CD4-positive, alpha-beta memory T cell (primary cell): ENCODE measurements around the gene PPP6R2. TPM values are rescaled to one million over a fixed set of nuclear protein-coding genes. Genes with fewer than 3 reads are reported as not detected.
"Not testable (repeated sequence)": the region's sequence is repeated elsewhere in the genome, so short reads cannot be mapped to it uniquely, and the experiment has no call there.

Experiments
- CTCF ChIA-PET: fragments of 350-600 bp; sonication (Branson Sonifier 250); formaldehyde crosslinking; loops from one replicate; lab custom pipeline; 2021; ENCODE audit warnings: inconsistent platforms; ENCODE audit not compliant: partially characterized antibody; lab: Charles Lee
- POLR2A ChIA-PET: fragments of 350-600 bp; sonication (Branson Sonifier 250); formaldehyde crosslinking; loops from one replicate; lab custom pipeline; 2021; ENCODE audit not compliant: partially characterized antibody; lab: Charles Lee
- DNase-seq, 5 donors: peaks; one replicate each; pipeline versions ENCODE4 v3.0.0 to v3.0.0-alpha.2; 2020 to 2022; ENCODE audit warnings: mixed read lengths in 1 of 5
- H3K27ac ChIP-seq: one replicate; pipeline ENCODE4 v1.7.0; 2013; ENCODE audit warnings: low read depth, low read length
- H3K27me3 ChIP-seq: 2 replicates; pipeline ENCODE4 v1.7.0; 2013; ENCODE audit warnings: mild to moderate bottlenecking, low read length, moderate library complexity; ENCODE audit not compliant: insufficient read depth
- H3K36me3 ChIP-seq: 2 replicates; pipeline ENCODE4 v1.7.0; 2013; ENCODE audit warnings: mild to moderate bottlenecking, low read length, moderate library complexity; ENCODE audit not compliant: insufficient read depth
- H3K4me1 ChIP-seq: 2 replicates; pipeline ENCODE4 v1.7.0; 2013; ENCODE audit warnings: mild to moderate bottlenecking, low read length, moderate library complexity; ENCODE audit not compliant: insufficient read depth
- H3K4me3 ChIP-seq, 2 donors: one replicate each; pipeline ENCODE4 v1.7.0; 2013; ENCODE audit warnings: low read length in 2 of 2, mild to moderate bottlenecking in 1 of 2
- H3K9me3 ChIP-seq, 2 donors: one replicate each; pipeline ENCODE4 v1.7.0; 2013; ENCODE audit warnings: low read length in 2 of 2, control low read depth in 1 of 2; ENCODE audit not compliant: control insufficient read depth in 1 of 2
- H3K27ac Mint-ChIP-seq, 7 donors: one replicate each; pipeline ENCODE4 v1.8.0; 2020 to 2021; ENCODE audit warnings: mixed read lengths in 7 of 7, mild to moderate bottlenecking in 6 of 7, inconsistent platforms in 3 of 7, moderate library complexity in 3 of 7
- H3K27me3 Mint-ChIP-seq, 2 donors: one replicate each; pipeline ENCODE4 v1.8.0; 2020 to 2021; ENCODE audit warnings: mixed read lengths in 2 of 2
- H3K36me3 Mint-ChIP-seq, 2 donors: one replicate each; pipeline ENCODE4 v1.8.0; 2020 to 2021; ENCODE audit warnings: mixed read lengths in 2 of 2, inconsistent platforms in 1 of 2, mild to moderate bottlenecking in 1 of 2
- H3K4me1 Mint-ChIP-seq, 4 donors: one replicate each; pipeline ENCODE4 v1.8.0; 2020 to 2021; ENCODE audit warnings: mixed read lengths in 4 of 4, mild to moderate bottlenecking in 1 of 4
- H3K4me3 Mint-ChIP-seq, 8 donors: one replicate each; pipeline ENCODE4 v1.8.0; 2020 to 2021; ENCODE audit warnings: mixed read lengths in 8 of 8, mild to moderate bottlenecking in 7 of 8, moderate library complexity in 6 of 8, inconsistent platforms in 3 of 8
- H3K9me3 Mint-ChIP-seq, 8 donors: one replicate each; pipeline ENCODE4 v1.8.0; 2020 to 2021; ENCODE audit warnings: mixed read lengths in 8 of 8, mild to moderate bottlenecking in 5 of 8, inconsistent platforms in 3 of 8, moderate library complexity in 1 of 8
- intact Hi-C: fragments of 100-400 bp; cut with micrococcal nuclease; formaldehyde crosslinking; loops from one replicate; pipeline ENCODE4 v1.15.1; 2023
- polyA plus RNA-seq, 2 donors: library from polyadenylated mRNA; unstranded; fragments of 300-500 nt; fragmentation: Illumina TruSeq; gene quantifications; one replicate each; pipeline ENCODE4 v1.2.3, GENCODE V29; 2021
- total RNA-seq, 2 experiments: library from RNA; stranded (reverse); gene quantifications; one replicate each; pipeline ENCODE4 v1.2.3, GENCODE V29; 2021

The PPP6R2 gene
- total and polyA plus RNA-seq, 4 experiments from 2014 or later: 13.3 to 91.2 (median 53.9) TPM

DNA sequence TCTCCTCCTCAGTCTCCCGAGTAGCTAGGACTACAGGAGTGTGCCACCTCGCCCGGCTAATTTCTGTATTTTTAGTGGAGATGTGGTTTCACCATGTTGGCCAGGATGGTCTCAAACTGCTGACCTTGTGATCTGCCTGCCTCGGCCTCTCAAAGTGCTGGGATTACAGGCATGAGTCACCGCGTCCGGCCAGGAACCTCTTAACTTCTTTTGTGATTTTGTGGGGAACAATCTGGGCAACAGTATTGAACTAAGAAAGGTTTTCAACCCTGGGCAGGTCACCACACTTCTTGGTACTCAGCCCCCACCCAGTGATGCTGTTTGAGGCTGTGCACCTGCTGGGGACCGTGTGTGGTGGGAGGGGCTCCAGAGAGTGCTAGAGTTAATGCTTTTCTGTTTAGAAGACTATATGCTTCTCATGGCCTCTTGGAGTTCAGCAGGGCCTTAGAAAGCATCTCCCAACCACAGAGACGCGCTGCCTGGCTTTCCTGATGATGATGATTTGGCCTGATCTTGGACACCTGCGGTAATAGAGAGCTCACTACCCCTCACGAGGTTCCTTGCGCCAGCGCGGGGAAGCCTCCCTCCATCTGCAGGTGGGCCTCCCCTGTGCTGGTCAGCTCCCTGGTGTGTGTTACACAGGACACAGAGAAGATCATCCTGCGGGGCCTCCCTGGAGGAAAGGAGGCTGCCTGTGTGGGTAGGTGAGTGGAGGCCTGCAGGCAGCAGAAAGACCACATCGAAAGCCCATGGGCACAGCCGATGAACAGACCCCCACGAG lies 17.5 kb upstream of the PPP6R2 start:
- H3K27ac Mint-ChIP-seq: peak overlapping the region in 5 of 7 donors; percentile 22 to 72 (median 55)
- H3K27me3 Mint-ChIP-seq: no peaks in the 10 kb centered on the region
- DNase-seq: no peak
- Histone ChIP-seq H3K4me3 (no peak overlapping the region), H3K27ac (no peak overlapping the region), H3K9me3 (no peaks in the 10 kb centered on the region), H3K27me3 (no peaks in the 10 kb centered on the region), H3K36me3 (no peaks in the 10 kb centered on the region), H3K4me1 (peaks cover 9% of the 10 kb centered on the region)
- intact Hi-C loops: loop anchor here (2.0 kb wide), 2 partner anchors 19 to 55 kb away; partner anchors contain the start of genes MAPK11 and PLXNB2
- POLR2A ChIA-PET: interaction anchor here (0.5 to 1.8 kb wide), 6 partner anchors 11 to 295 kb away, joined by 3 to 9 read pairs (median 4); partner anchors contain the start of gene HDAC10
- no peaks in the 10 kb centered on the region for H3K9me3 Mint-ChIP-seq
- peak overlapping the region; percentile 76 to 86 (median 80) for H3K4me3 Mint-ChIP-seq
- H3K4me1 Mint-ChIP-seq: peaks cover 5 to 14% (median 8%) of the 10 kb centered on the region in 4 donors
- CTCF ChIA-PET: interaction anchor here (0.7 to 4.1 kb wide), 11 partner anchors 8 to 295 kb away, joined by 3 to 21 read pairs (median 3); partner anchors contain the start of genes HDAC10 and SCO2
- no peaks in the 10 kb centered on the region for H3K36me3 Mint-ChIP-seq

DNA sequence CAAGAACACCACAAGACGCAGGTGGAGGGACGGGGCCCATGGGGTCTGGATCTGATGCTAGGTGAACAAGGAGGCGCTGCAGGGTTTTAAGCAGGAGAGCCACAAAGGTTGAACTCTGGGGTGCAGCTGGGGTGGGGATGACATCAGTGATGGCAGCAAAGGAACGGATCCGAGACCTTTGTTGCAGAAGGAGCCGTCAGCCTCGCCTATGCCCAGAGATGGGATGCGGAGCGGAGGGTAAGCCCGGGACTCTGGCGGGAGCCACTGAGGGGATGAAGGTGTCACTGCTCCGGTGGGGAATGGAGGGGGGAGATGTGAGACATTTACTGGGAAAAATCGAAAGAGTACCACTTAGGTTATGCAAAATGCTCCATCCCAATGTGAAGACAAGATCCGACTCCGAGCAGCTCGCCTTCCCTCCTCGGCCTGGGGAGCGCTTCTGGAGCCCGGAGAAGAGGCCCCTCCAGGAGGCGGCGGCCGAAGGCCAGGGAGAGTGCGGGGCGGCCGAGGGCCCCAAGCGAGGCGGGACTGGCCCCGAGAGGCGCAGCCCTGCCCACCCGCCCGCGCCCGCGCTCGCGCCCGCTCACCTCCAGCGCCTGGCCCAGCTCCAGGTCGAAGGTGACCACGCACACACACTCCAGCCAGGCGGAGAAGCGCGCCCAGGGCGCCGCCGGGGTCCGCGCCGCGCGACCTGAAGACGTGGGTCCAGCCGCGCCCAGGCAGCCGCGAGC lies 16.7 kb upstream of the PPP6R2 start:
- H3K27ac Mint-ChIP-seq: peak overlapping the region in 4 of 7 donors; percentile 53 to 72 (median 60)
- Histone ChIP-seq H3K4me3 (no peak overlapping the region), H3K9me3 (no peaks in the 10 kb centered on the region), H3K36me3 (no peaks in the 10 kb centered on the region), H3K27me3 (no peaks in the 10 kb centered on the region), H3K27ac (no peak overlapping the region), H3K4me1 (peaks cover 9% of the 10 kb centered on the region)
- H3K9me3 Mint-ChIP-seq: no peaks in the 10 kb centered on the region
- H3K27me3 Mint-ChIP-seq: peaks cover 0 to 4% of the 10 kb centered on the region in 2 donors
- H3K36me3 Mint-ChIP-seq: no peaks in the 10 kb centered on the region
- POLR2A ChIA-PET: interaction anchor here (0.5 to 2.4 kb wide), 7 partner anchors 11 to 295 kb away, joined by 3 to 9 read pairs (median 4); partner anchors contain the start of genes HDAC10 and TUBGCP6
- CTCF ChIA-PET: interaction anchor here (0.8 to 4.1 kb wide), 9 partner anchors 9 to 199 kb away, joined by 3 to 21 read pairs (median 8); partner anchors contain the start of genes HDAC10 and SCO2
- H3K4me1 Mint-ChIP-seq: peaks cover 5 to 14% (median 9%) of the 10 kb centered on the region in 4 donors
- intact Hi-C loops: loop anchor here (2.0 kb wide), 2 partner anchors 20 to 56 kb away; partner anchors contain the start of genes MAPK11 and PLXNB2
- DNase-seq: no peak
- H3K4me3 Mint-ChIP-seq: peak overlapping the region; percentile 76 to 86 (median 80)

DNA sequence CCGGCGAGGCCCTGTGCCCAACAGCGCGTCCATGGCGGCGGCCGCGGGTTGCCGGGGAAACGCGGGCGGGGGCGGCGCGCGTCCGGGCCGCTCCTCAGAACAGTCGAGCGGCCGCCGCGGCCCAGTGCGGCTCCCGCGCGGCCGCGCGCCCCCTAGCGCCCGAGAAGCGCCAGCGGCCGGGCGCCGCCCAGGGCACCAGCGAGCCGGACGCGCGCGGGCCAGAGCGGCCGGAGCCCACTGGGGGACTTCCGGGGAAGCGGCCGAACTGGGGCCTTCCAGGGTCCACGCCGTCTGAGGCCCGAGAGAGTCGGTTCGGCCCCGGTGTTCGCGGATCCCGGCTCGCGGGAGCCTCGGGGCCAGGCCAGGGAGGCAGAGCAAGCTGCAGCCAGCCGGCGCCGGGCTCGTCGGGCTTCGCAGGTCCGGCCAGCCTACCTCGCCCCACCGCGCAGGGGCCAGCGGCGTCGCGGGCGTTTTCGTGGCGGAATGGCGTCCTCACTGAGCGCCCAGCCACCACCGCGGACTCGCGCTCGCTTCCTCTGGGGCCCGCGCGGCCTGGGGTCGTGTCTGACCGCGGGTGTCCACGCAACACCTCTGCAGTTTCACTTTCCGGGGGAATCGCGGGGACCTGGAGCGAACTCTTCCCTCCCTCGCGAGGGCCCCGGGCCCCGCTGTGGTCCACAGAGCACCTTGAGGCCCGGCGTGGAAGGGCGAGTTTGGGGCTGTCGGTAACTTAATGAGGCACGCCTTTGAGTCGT lies 16.0 kb upstream of the PPP6R2 start, which contains the start of gene DENND6B:
Gene DENND6B (minus strand): TSS at position 57 of the 755 bp plus-strand sequence. CDS start 24 bp downstream, at position 33.
- H3K4me3 ChIP-seq: peak within 1 kb of the TSS; percentile 2 to 55
- Mint-ChIP-seq H3K4me3 (peak within 1 kb of the TSS; percentile 77 to 87 (median 86)), H3K27me3 (peaks cover 0 to 4% of the 10 kb centered on the region in 2 donors), H3K36me3 (no peaks in the 10 kb centered on the region), H3K4me1 (peaks cover 5 to 14% (median 9%) of the 10 kb centered on the region in 4 donors), H3K9me3 (no peaks in the 10 kb centered on the region), H3K27ac (peak within 1 kb of the TSS; percentile 41 to 82 (median 66))
- no peaks in the 10 kb centered on the region for H3K36me3 ChIP-seq
- H3K9me3 ChIP-seq: no peaks in the 10 kb centered on the region
- H3K4me1 ChIP-seq: peaks cover 9% of the 10 kb centered on the region
- ChIA-PET POLR2A (interaction anchor here (1.1 to 2.5 kb wide), 6 partner anchors 12 to 294 kb away, joined by 3 to 12 read pairs (median 4); partner anchors contain the start of genes HDAC10 and TUBGCP6), CTCF (interaction anchor here (0.8 to 4.1 kb wide), 10 partner anchors 10 to 86 kb away, joined by 3 to 22 read pairs (median 10); partner anchors contain the start of gene HDAC10)
- no peaks in the 10 kb centered on the region for H3K27me3 ChIP-seq
- peak within 1 kb of the TSS; percentile 51 for H3K27ac ChIP-seq
- peak; percentile 51 to 73 (median 60) for DNase-seq
- intact Hi-C loops: loop anchor here (1.0 to 2.0 kb wide), 7 partner anchors 15 to 178 kb away; partner anchors contain the start of genes MAPK11 and PLXNB2

DNA sequence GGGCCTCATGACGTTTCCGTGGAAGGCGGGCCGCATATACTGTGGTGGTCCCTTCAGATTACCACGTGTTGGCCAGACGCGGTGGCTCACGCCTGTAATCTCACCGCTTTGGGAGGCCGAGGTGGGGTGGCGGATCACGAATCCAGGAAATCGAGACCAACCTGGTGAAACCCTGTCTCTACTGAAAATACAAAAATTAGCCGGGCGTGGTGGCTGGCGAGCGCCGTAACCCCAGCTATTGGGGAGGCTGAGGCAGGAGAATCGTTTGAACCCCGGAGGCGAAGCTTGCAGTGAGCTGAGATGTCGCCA lies 15.5 kb upstream of the PPP6R2 start:
- Histone ChIP-seq H3K4me1 (peaks cover 9% of the 10 kb centered on the region), H3K36me3 (no peaks in the 10 kb centered on the region), H3K27me3 (no peaks in the 10 kb centered on the region), H3K27ac (peak overlapping the region; percentile 51), H3K9me3 (no peaks in the 10 kb centered on the region), H3K4me3 (peak overlapping the region; percentile 2 to 55)
- Mint-ChIP-seq H3K4me1 (peaks cover 5 to 14% (median 9%) of the 10 kb centered on the region in 4 donors), H3K36me3 (no peaks in the 10 kb centered on the region), H3K4me3 (peak overlapping the region; percentile 72 to 87 (median 84)), H3K9me3 (no peaks in the 10 kb centered on the region), H3K27ac (peak overlapping the region; percentile 29 to 82 (median 59)), H3K27me3 (peaks cover 0 to 4% of the 10 kb centered on the region in 2 donors)
- CTCF ChIA-PET: interaction anchor here (2.0 to 4.1 kb wide), 6 partner anchors 12 to 86 kb away, joined by 7 to 22 read pairs (median 16); partner anchors contain the start of gene HDAC10
- no peak for DNase-seq
- intact Hi-C loops: loop anchor here (1.0 to 2.0 kb wide), 7 partner anchors 15 to 178 kb away; partner anchors contain the start of genes MAPK11 and PLXNB2
- POLR2A ChIA-PET: interaction anchor here (1.8 to 2.5 kb wide), 4 partner anchors 12 to 84 kb away, joined by 4 to 12 read pairs (median 8); partner anchors contain the start of genes HDAC10 and TUBGCP6

DNA sequence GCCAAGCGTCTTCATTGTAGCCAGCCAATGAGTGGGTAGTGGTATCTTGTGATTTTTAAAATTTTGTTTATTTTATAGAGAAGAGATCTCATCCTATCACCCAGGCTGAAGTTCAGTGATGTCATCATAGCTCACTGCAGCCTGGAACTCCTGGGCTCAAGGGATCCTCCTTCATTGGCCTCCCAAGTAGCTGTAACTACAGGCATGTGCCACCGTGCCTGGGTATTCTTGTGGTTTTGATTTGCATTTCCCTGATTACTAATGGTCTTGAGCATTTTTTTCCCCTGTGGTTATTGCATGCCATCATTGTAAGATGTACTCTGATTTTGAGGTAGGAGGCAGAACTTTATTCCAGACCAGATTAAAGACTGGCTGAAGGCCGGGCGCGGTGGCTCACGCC lies 13.9 kb upstream of the PPP6R2 start:
- Histone ChIP-seq H3K27ac (no peak overlapping the region), H3K4me1 (peaks cover 9% of the 10 kb centered on the region), H3K9me3 (no peaks in the 10 kb centered on the region), H3K4me3 (no peak overlapping the region), H3K36me3 (no peaks in the 10 kb centered on the region), H3K27me3 (no peaks in the 10 kb centered on the region)
- intact Hi-C loops: no loop called here
- Mint-ChIP-seq H3K4me3 (peak overlapping the region in 3 of 8 donors; percentile 3 to 22 (median 5)), H3K9me3 (no peaks in the 10 kb centered on the region), H3K27ac (peak overlapping the region in 2 of 7 donors; percentile 11 to 51), H3K4me1 (peaks cover 5 to 14% (median 9%) of the 10 kb centered on the region in 4 donors), H3K36me3 (no peaks in the 10 kb centered on the region), H3K27me3 (peaks cover 0 to 4% of the 10 kb centered on the region in 2 donors)
- no peak for DNase-seq
- ChIA-PET POLR2A (interaction anchor here (1.3 to 2.5 kb wide), 3 partner anchors 13 to 78 kb away, joined by 4 to 12 read pairs (median 6); partner anchors contain the start of gene HDAC10), CTCF (interaction anchor here (1.1 to 4.1 kb wide), 5 partner anchors 12 to 196 kb away, joined by 3 to 22 read pairs (median 17); partner anchors contain the start of genes HDAC10 and SCO2)

DNA sequence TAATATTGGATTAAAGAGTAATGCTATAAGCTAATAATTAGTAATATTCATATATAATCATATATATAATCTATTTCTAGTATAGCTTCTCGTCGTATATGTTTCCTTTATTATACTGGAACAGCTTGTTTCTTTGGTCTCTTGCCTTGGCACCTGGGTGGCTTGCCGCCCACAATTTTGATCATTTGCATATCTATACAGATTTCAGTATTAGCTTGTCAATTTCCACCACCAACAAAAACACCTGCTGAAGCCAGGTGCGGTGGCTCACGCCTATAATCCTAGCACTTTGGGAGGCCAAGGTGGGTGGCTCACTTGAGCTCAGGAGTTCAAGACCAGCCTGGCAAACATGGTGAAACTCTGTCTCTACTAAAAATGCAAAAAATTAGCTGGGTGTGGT lies 8.7 kb upstream of the PPP6R2 start:
- H3K27me3 ChIP-seq, H3K9me3 Mint-ChIP-seq, H3K4me1 ChIP-seq, H3K36me3 Mint-ChIP-seq, H3K27ac Mint-ChIP-seq, DNase-seq, H3K9me3 ChIP-seq, H3K4me3 ChIP-seq, H3K36me3 ChIP-seq, H3K4me3 Mint-ChIP-seq, H3K27me3 Mint-ChIP-seq, intact Hi-C loops, H3K27ac ChIP-seq, H3K4me1 Mint-ChIP-seq: not testable (repeated sequence)
- ChIA-PET CTCF (interaction anchor here (0.7 kb wide), 1 partner anchor 60 kb away, joined by 4 read pairs; no protein-coding TSS in a partner anchor), POLR2A (interaction anchor here (0.8 to 1.5 kb wide), 2 partner anchors 20 to 83 kb away, joined by 3 to 4 read pairs; partner anchors contain the start of gene HDAC10)
